Right lung (tissue), 5 donors: ENCODE results near the gene FADS6. TPM values are rescaled to one million over a fixed set of nuclear protein-coding genes. Genes with fewer than 3 reads are reported as not detected.

Experiments
- DNase-seq, 2 donors: peaks; one replicate each; pipeline ENCODE4 v3.0.0-alpha.2; 2013
- polyA plus RNA-seq, 5 donors: library from polyadenylated mRNA; unstranded; fragments of 120-200 nt; gene quantifications; one replicate each; pipeline versions ENCODE4 v1.2.1 to v1.2.3, GENCODE V29; 2013; ENCODE audit warnings: inconsistent platforms in 1 of 5, low replicate concordance in 1 of 5; ENCODE audit not compliant: insufficient read length in 5 of 5, insufficient read depth in 1 of 5

The FADS6 gene
- polyA plus RNA-seq, 5 donors, result 0.09 to 0.18 (median 0.10) TPM; not detected in 1

DNA sequence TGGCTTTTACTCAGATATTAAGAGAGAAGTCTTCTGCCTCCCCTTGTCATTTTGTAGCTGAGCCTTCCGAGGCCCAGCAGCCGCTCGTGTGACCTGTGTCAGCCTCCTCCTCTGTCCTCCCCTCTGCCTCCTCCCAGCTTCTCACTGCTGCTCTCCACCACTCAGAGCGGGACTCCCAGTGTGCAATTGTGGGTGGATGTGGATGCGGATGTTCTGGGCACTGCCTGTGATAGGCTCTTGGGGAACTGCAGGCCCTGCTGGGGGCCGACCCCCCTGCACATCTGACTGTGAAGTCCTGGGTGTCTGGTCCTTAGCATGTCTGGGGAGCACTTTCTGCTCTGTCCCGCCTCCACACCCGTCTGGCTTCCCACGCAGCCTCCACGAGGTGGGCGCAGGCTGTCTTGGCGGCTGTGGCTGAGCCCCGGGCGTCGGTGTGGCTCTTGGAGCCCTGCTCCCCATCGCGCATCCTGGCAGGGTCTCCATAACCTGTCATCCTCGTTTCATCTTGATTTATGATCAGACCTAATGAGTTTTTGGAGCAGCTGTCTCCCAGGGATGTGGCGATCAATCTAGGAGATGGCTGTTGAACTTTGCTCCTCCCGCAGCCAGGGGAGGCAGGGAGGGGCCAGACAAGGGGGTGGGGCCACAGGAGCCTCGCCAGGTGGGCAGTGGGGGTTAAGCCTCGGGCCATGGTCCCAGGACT is 61.8 kb downstream of the FADS6 start:
- no peak for DNase-seq

DNA sequence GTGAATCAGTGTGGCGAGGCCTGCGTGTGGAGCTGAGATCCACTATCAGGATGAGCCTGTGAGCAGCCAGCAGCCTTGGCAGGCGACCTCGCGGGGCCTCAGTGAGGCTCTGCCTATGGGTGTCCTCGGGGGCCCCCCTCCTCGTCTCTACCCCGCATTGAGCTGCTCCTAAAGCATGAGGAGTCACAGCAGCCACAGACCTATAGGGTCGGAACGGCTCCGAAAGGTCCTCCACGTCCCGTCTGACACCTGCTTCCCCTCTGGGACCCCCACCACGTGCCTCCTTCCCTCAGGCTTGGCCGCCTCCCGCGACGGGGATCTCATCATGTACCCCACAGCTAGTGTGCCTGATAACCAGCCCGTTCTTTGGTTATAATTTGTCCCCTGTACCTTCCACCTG is 62.6 kb downstream of the FADS6 start:
- no peak for DNase-seq

DNA sequence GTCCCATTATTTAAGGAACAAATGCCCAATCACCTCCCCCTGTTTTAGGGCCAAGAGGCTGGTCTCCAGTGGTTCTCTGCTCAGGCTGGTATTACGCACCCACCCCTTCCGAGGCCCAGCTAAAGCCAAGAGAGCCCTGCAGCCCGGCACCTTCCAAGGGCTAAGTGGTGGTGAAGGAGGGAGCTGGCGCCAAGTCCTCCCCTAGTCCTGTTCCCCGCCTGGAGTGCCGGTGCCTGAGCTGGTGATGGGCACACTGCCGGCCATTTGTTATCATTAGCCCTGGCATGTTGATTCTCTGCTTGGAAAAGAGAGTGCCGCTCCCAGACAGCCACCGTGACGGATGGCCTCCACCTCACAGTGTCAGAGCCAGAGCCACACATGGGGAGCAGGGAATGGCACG is 65.6 kb downstream of the FADS6 start:
- DNase-seq, result no peak

Other genes with a start within 250 kb of the FADS6 start
- gene CD300LF, start 180.7 kb downstream of the FADS6 start, polyA plus RNA-seq, result under 1 TPM; 0.54 to 0.68 (median 0.62) TPM
- gene RAB37, start 156.4 kb downstream of the FADS6 start, polyA plus RNA-seq, result 10 to 100 TPM in 3 of 5 donors, 1 to 10 TPM in 2; 9.1 to 11.3 (median 10.5) TPM
- 10 to 100 TPM; 37.9 to 74.9 (median 44.8) TPM for gene NHERF1, start 145.0 kb downstream of the FADS6 start, polyA plus RNA-seq
- gene NAT9, start 117.3 kb downstream of the FADS6 start, polyA plus RNA-seq, result 10 to 100 TPM; 39.2 to 55.3 (median 47.9) TPM
- gene GRIN2C, start 33.7 kb downstream of the FADS6 start, polyA plus RNA-seq, result under 1 TPM; 0.15 to 0.38 (median 0.21) TPM
- gene FDXR, start 20.6 kb downstream of the FADS6 start, polyA plus RNA-seq, result 1 to 10 TPM; 4.6 to 8.3 (median 7.5) TPM
- under 1 TPM in 4 of 5 donors, not detected in 1; 0.05 to 0.22 (median 0.12) TPM for gene USH1G, start 29.6 kb upstream of the FADS6 start, polyA plus RNA-seq
- gene OTOP2, start 30.6 kb upstream of the FADS6 start, polyA plus RNA-seq, result not detected
- gene OTOP3, start 42.3 kb upstream of the FADS6 start, polyA plus RNA-seq, result not detected
- 10 to 100 TPM; 48.9 to 76.3 (median 64.6) TPM for gene HID1, start 79.1 kb upstream of the FADS6 start, polyA plus RNA-seq
- 10 to 100 TPM in 4 of 5 donors, 1 to 10 TPM in 1; 9.4 to 19.7 (median 12.5) TPM for gene CDR2L, start 94.0 kb upstream of the FADS6 start, polyA plus RNA-seq
- gene MRPL58, start 119.0 kb upstream of the FADS6 start, polyA plus RNA-seq, result 10 to 100 TPM; 20.5 to 28.2 (median 24.6) TPM
- 100 to 1,000 TPM; 200 to 252 (median 213) TPM for gene ATP5PD, start 153.3 kb upstream of the FADS6 start, polyA plus RNA-seq
- gene KCTD2, start 153.6 kb upstream of the FADS6 start, polyA plus RNA-seq, result 10 to 100 TPM; 25.0 to 29.1 (median 28.6) TPM
- 10 to 100 TPM; 16.1 to 26.8 (median 23.3) TPM for gene SLC16A5, start 194.3 kb upstream of the FADS6 start, polyA plus RNA-seq
- gene ARMC7, start 216.3 kb upstream of the FADS6 start, polyA plus RNA-seq, result 10 to 100 TPM; 11.7 to 17.2 (median 15.1) TPM
- gene NT5C, start 238.1 kb upstream of the FADS6 start, polyA plus RNA-seq, result 10 to 100 TPM; 42.4 to 63.3 (median 46.6) TPM